GM12878 (cell line): ENCODE results near the gene PSORS1C2. TPM values are rescaled to one million over a fixed set of nuclear protein-coding genes. Genes with fewer than 3 reads are reported as not detected.

Experiments
- ATF7 ChIP-seq: fragments of 450-650 bp; IDR thresholded peaks from 2 replicates; pipeline ENCODE4 v1.6.1; 2016; ENCODE audit warnings: low read depth, mild to moderate bottlenecking
- BCL3 ChIP-seq: IDR thresholded peaks from 2 replicates; pipeline ENCODE4 v1.6.1; 2011; ENCODE audit warnings: borderline replicate concordance, low read depth, mild to moderate bottlenecking, moderate library complexity, low read length; ENCODE audit not compliant: insufficient read depth, poor library complexity, severe bottlenecking
- BHLHE40 ChIP-seq, 2 experiments: fragments of 450-650 bp in 1 of 2; IDR thresholded peaks; 2 replicates each; pipeline ENCODE4 v1.6.1; 2011 to 2017; ENCODE audit warnings: low read depth in 2 of 2, borderline replicate concordance in 1 of 2, improper control_type of control experiment in 1 of 2, low read length in 1 of 2, mild to moderate bottlenecking in 1 of 2
- CREB1 ChIP-seq: IDR thresholded peaks from 2 replicates; pipeline ENCODE4 v1.6.1; 2012; ENCODE audit warnings: low read depth, mild to moderate bottlenecking, inconsistent platforms
- EED ChIP-seq: sonication (generic); IDR thresholded peaks from 2 replicates; pipeline ENCODE4 v1.6.1; 2016; ENCODE audit warnings: antibody characterized with exemption, low read depth
- EP300 ChIP-seq, 2 experiments: fragments of 150-350 bp in 1 of 2; IDR thresholded peaks; 2 replicates each; pipeline ENCODE4 v1.6.1; 2011 to 2012; ENCODE audit warnings: low read depth in 2 of 2, low read length in 2 of 2, borderline replicate concordance in 1 of 2, improper control_type of control experiment in 1 of 2, inconsistent platforms in 1 of 2; ENCODE audit not compliant: control insufficient read depth in 1 of 2
- EZH2 ChIP-seq: IDR thresholded peaks from 2 replicates; pipeline ENCODE4 v1.6.1; 2012; ENCODE audit warnings: low read depth, mild to moderate bottlenecking, control low read depth, inconsistent platforms, low read length, borderline replicate concordance; ENCODE audit not compliant: control insufficient read depth
- FOXM1 ChIP-seq: IDR thresholded peaks from 2 replicates; pipeline ENCODE4 v1.6.1; 2012; ENCODE audit warnings: low read depth, mild to moderate bottlenecking, inconsistent platforms, low read length, moderate library complexity
- HCFC1 ChIP-seq: fragments of 150-350 bp; IDR thresholded peaks from 2 replicates; pipeline ENCODE4 v1.6.1; 2014; ENCODE audit warnings: low read length
- HDAC2 ChIP-seq: fragments of 200-600 bp; sonication (generic); IDR thresholded peaks from 2 replicates; pipeline ENCODE4 v1.6.1; 2017
- MEF2A ChIP-seq: IDR thresholded peaks from 2 replicates; pipeline ENCODE4 v1.6.1; 2011; ENCODE audit warnings: low read depth, mild to moderate bottlenecking, low read length, moderate library complexity; ENCODE audit not compliant: insufficient read depth
- MYC ChIP-seq: IDR thresholded peaks from 2 replicates; pipeline ENCODE4 v1.6.1; 2011; ENCODE audit warnings: mild to moderate bottlenecking, low read length, moderate library complexity, inconsistent platforms; ENCODE audit not compliant: insufficient read depth, insufficient replicate concordance, insufficient read length, severe bottlenecking
- NFYB ChIP-seq: IDR thresholded peaks from 2 replicates; pipeline ENCODE4 v1.6.1; 2011; ENCODE audit warnings: low read depth, mild to moderate bottlenecking, low read length, improper control_type of control experiment, moderate library complexity; ENCODE audit not compliant: insufficient read depth
- NKRF ChIP-seq: fragments of 450-650 bp; conservative IDR thresholded peaks from 2 replicates; pipeline ENCODE4 v1.6.1; 2017; ENCODE audit warnings: mild to moderate bottlenecking, moderate library complexity
- RB1 ChIP-seq: fragments of 450-650 bp; formaldehyde crosslinking; IDR thresholded peaks from 2 replicates; pipeline ENCODE4 v1.6.1; 2017; ENCODE audit warnings: mild to moderate bottlenecking, borderline replicate concordance
- RUNX3 ChIP-seq: IDR thresholded peaks from 2 replicates; pipeline ENCODE4 v1.6.1; 2012; ENCODE audit warnings: low read length, inconsistent platforms
- SMC3 ChIP-seq: IDR thresholded peaks from 2 replicates; pipeline ENCODE4 v1.6.1; 2011; ENCODE audit warnings: low read length, improper control_type of control experiment, borderline replicate concordance
- STAT3 ChIP-seq: IDR thresholded peaks from 2 replicates; pipeline ENCODE4 v1.6.1; 2011; ENCODE audit warnings: low read depth, low read length, improper control_type of control experiment
- SUPT20H ChIP-seq: IDR thresholded peaks from 2 replicates; pipeline ENCODE4 v1.6.1; 2011; ENCODE audit warnings: low read depth, mild to moderate bottlenecking, low read length, moderate library complexity, borderline replicate concordance; ENCODE audit not compliant: control insufficient read depth
- YY1 ChIP-seq: IDR thresholded peaks from 2 replicates; pipeline ENCODE4 v1.6.1; 2011; ENCODE audit warnings: low read depth, mild to moderate bottlenecking, low read length
- ZBTB40 ChIP-seq: fragments of 450-650 bp; IDR thresholded peaks from 2 replicates; pipeline ENCODE4 v1.6.1; 2016; ENCODE audit warnings: mild to moderate bottlenecking, moderate library complexity, borderline replicate concordance
- polyA plus RNA-seq, 11 experiments: library from polyadenylated mRNA; depleted of rRNA in 4 of 11; unstranded in 6 of 11; stranded (reverse) in 5 of 11; fragments of >200 nt; fragmentation: Nextera tagmentation in 4 of 11; fragmentation: Illumina TruSeq in 1 of 11; extraction: Ambion mirVana in 4 of 11; extraction: Trizol in 1 of 11; gene quantifications; 1 replicate in 1 of 11; 2 replicates in 10 of 11; pipeline versions ENCODE4 v1.2.1 to v1.2.3, GENCODE V29; 2011 to 2016; ENCODE audit warnings: inconsistent platforms in 2 of 11, missing spikeins in 2 of 11, low read depth in 1 of 11
- total RNA-seq, 4 experiments: library from RNA; depleted of rRNA in 3 of 4; stranded (reverse); fragments of >200 nt in 3 of 4; fragmentation: Illumina TruSeq in 1 of 4; extraction: Trizol in 1 of 4; gene quantifications; 2 replicates each; pipeline versions ENCODE4 v1.2.1 to v1.2.3, GENCODE V29; 2013 to 2021

Gene PSORS1C2
- total and polyA plus RNA-seq, 10 of the 15 experiments (the other 5 are each of a cell fraction or from before 2014, with no cell fraction given) = not detected

- TF ChIP-seq ZBTB40 (peak; percentile 31; the same call in 1 of the 2 replicates), NFYB (peak; percentile 99), BCL3 (no peak), FOXM1 (peak; percentile 74; the same call in 1 of the 2 replicates), BHLHE40 (IDR thresholded peaks at IDR 0.05; ENCODE audit: borderline replicate concordance in 1 of 2, low read depth in 2 of 2, low read length in 1 of 2) (peak; percentile 81 to 93; a peak in 3 of 4 replicates), HCFC1 (no peak; the same call in 1 of the 2 replicates), NKRF (peak; percentile 99), EP300 (IDR thresholded peaks at IDR 0.05; ENCODE audit: borderline replicate concordance in 1 of 2, control insufficient read depth in 1 of 2, low read depth in 2 of 2, low read length in 2 of 2) (no peak), SUPT20H (no peak), RB1 (peak; percentile 100), MYC (no peak), YY1 (no peak), STAT3 (no peak), RUNX3 (no peak; the same call in 1 of the 2 replicates), HDAC2 (no peak), EED (peak; percentile 57), CREB1 (peak; percentile 75; the same call in 1 of the 2 replicates), SMC3 (no peak), ATF7 (0 out of 2 replicates have a peak, but pooled peaks have one; percentile 17), MEF2A (no peak), EZH2 (no peak)
Observed at GRCh38 chr6:31158140-31158862, 19.4 kb upstream of the PSORS1C2 start, which contains the start of gene TCF19 (continued).
